AG10803 (cell line): ENCODE results near the gene ARFGAP1.

Source experiments
- DNase-seq: peaks from one replicate; pipeline ENCODE4 v3.0.0; 2010; ENCODE audit warnings: low read depth
- H3K4me3 ChIP-seq: 2 replicates; pipeline ENCODE4 v1.5.1; 2011; ENCODE audit warnings: mild to moderate bottlenecking, low read length, control low read depth
- CTCF ChIP-seq: conservative IDR thresholded peaks from 2 replicates; pipeline ENCODE4 v1.5.1; 2011; ENCODE audit warnings: mild to moderate bottlenecking, low read length, control low read depth, inconsistent platforms

The ARFGAP1 gene

DNA sequence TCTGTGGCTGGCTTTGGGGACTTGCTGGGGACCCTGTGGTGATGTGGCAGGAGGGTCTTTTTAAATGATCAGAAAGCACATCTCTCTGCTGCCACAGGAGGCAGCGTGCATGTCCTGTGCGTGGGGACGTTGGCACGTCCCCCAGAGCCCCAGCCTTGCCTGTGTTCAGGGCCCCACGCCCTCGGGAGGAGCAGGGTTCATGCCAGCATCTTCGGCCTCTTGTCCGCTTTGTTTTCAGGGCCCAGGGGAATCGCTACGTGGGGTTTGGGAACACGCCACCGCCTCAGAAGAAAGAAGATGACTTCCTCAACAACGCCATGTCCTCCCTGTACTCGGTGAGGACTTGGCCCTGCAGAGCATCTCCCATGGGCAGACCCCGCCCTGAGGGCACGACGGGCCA, 6.0 kb downstream of the ARFGAP1 start:
- no peak for TF ChIP-seq CTCF

DNA sequence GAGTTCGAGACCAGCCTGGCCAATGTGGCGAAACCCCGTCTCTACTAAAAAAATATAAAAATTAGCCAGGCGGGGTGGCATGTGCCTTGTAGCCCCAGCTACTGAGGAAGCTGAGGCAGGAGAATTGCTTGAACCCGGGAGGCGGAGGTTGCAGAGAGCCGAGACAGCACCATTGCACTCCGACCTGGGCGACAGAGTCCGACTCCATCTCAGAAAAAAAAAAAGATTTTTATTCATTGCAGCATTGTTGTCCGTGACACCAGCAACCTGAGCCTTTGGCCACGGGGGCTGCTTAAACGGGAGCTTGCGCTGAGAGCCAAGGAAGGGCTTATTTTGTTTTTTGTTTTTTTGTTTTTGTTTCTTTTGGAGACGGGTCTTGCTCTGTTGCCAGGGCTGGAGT, 7.3 kb downstream of the ARFGAP1 start:
- H3K4me3 ChIP-seq, result no peak overlapping the region
- TF ChIP-seq CTCF, result no peak
- DNase-seq, result no peak

More for the DNA sequence above, 6.0 kb downstream of the ARFGAP1 start:
- DNase-seq, result no peak
- no peak overlapping the region for H3K4me3 ChIP-seq

GRCh38 chr20:63280371-63280770, 7.8 kb downstream of the ARFGAP1 start:
- DNase-seq, result no peak
- H3K4me3 ChIP-seq, result no peak overlapping the region
- TF ChIP-seq CTCF, result no peak

DNA sequence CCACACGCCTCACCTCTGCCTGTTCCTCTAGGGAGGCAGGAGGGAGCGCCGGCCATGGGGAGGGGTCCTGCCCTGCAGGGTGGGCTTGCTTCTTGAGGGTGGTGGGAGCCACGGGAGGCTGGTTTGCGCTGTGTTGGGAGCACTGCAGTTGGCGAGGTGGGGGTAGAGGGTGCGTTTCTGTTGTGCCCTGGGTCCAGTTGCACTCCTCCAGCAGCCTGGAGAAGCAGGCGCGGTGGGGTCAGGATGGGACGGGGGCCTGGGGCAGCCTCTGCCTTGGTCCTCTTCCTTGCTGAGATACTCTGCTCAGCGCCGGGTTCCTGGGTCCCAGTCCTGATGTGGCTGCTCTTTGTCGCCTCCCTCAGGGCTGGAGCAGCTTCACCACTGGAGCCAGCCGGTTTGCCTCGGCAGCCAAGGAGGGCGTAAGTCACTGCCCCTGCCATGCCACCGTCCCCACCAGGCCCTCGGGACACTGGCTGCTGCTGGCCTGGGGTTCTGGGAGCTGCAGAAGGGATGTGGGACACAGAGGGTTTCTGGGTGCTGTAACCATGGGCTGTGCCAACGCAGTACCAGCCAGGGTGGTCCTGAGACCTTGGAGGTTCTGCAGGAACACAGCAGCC, 8.4 kb downstream of the ARFGAP1 start:
- TF ChIP-seq CTCF, result peak; percentile 12; the same call in 1 of the 2 replicates
- DNase-seq, result no peak
- H3K4me3 ChIP-seq, result no peak overlapping the region

DNA sequence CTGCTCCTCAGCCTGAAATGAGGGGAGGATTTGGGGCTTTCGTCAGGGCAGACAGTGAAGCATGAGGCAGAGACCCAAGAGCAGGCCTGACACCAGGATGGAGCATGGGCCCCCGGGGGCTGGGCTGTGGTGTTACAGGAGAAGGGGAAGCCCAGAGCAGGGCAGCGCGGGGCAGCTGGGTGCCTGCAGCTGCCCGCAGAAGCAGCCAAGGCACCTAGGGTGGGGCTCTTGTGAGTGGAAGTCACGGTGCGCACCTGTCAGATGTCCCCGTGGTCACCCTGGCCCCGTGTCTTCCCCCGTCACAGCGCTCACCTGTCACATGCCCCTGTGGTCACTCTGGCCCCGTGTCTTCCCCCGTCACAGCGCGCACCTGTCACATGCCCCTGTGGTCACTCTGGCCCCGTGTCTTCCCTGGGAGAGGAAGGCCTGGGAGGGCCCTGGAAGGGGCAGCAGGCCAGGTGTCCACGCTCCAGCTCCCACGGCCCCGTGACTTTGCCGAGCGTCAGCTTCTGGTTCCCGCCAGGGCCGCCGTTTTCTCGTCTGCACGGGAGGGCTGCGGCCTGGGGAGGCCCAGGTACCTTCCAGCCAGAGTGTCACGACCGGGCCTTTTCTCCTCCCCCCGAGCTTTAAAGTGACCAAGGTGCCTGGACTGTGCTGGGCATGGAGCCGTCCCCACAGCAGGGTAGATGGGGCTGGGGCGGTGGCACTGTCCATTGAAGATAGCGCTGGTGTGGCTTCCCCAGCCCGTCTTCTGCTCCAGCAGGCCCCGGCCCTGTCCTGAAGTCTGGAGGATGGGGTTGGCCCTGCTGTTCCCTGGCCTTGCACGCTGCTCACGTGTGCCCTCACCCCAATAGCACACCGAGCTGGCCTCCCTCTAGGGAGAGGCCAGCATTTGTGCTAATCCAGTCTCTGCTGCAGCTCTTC, 9.4 kb downstream of the ARFGAP1 start:
- H3K4me3 ChIP-seq, result no peak overlapping the region
- no peak for DNase-seq
- no peak for TF ChIP-seq CTCF

DNA sequence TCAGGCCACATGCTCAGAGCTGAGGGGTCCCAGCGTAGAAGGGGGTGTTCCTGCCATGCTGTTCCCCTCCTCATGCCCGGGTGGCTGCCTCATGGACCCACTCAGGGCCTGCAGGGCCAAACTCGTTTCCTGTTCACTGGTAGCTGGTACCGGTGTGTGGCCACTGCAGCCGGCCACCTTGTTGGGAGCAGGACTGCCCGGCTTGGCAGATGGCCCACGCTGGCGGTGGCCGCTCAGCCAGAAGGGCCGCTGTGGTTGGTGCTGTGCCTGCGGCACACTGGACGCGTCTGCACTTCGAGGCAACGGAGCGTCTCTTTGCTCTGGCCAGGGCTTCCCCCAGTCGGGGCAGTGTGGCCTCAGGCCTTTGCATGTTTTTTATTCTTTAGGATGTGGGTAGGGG, 10.3 kb downstream of the ARFGAP1 start:
- DNase-seq, result no peak
- H3K4me3 ChIP-seq, result no peak overlapping the region
- no peak for TF ChIP-seq CTCF
